ENCODE measurements around the gene MLF2.

GRCh38 chr12:6768990-6769389, 16.0 kb upstream of the MLF2 start:
- TF ChIP-seq CTCF (IDR thresholded peaks at IDR 0.05): no peak
- TF ChIP-seq POLR2AphosphoS5 (IDR thresholded peaks at IDR 0.05): no peak
- TF ChIP-seq POLR2A (IDR thresholded peaks at IDR 0.05): no peak

All from stomach (tissue), 4 donors.